ENCODE data around the gene THSD4. TPM values are rescaled to one million over a fixed set of nuclear protein-coding genes. Genes with fewer than 3 reads are reported as not detected.

Gene THSD4
- total and polyA plus RNA-seq, 8 donors: 15.7 to 43.3 (median 19.1) TPM

GRCh38 chr15:71224024-71224423 is 108.8 kb downstream of the THSD4 start:
- H3K27me3 ChIP-seq: no peaks in the 10 kb centered on the region
- ATAC-seq (no peak), DNase-seq (no peak)
- TF ChIP-seq CTCF (IDR thresholded peaks at IDR 0.05): no peak
- no peaks in the 10 kb centered on the region for H3K36me3 ChIP-seq
- no peaks in the 10 kb centered on the region for H3K9me3 ChIP-seq
- intact Hi-C loops (cut with DNase I): no loop called here
- H3K4me1 ChIP-seq: peaks cover 4% of the 10 kb centered on the region in 2 donors
- no peak overlapping the region for H3K27ac ChIP-seq
- H3K4me3 ChIP-seq: no peak overlapping the region

- H3K4me3 ChIP-seq: no peak overlapping the region
- no peaks in the 10 kb centered on the region for H3K27me3 ChIP-seq
- no peak overlapping the region for H3K27ac ChIP-seq
- ATAC-seq (no peak), DNase-seq (no peak)
- no peaks in the 10 kb centered on the region for H3K36me3 ChIP-seq
- intact Hi-C loops (cut with DNase I): no loop called here
- no peak for TF ChIP-seq CTCF (IDR thresholded peaks at IDR 0.05)
- H3K9me3 ChIP-seq: no peaks in the 10 kb centered on the region
- H3K4me1 ChIP-seq: no peaks in the 10 kb centered on the region
Observed at GRCh38 chr15:71225851-71226250, 110.6 kb downstream of the THSD4 start.

GRCh38 chr15:71226536-71227455 is 111.5 kb downstream of the THSD4 start:
- Histone ChIP-seq H3K27me3 (no peaks in the 10 kb centered on the region), H3K4me1 (no peaks in the 10 kb centered on the region), H3K4me3 (no peak overlapping the region), H3K27ac (no peak overlapping the region), H3K9me3 (no peaks in the 10 kb centered on the region), H3K36me3 (no peaks in the 10 kb centered on the region)
- ATAC-seq (peak; percentile 22), DNase-seq (no peak)
- intact Hi-C loops (cut with DNase I): no loop called here
- no peak for TF ChIP-seq CTCF (IDR thresholded peaks at IDR 0.05)

GRCh38 chr15:71228403-71228802 is 113.1 kb downstream of the THSD4 start:
- H3K27me3 ChIP-seq: no peaks in the 10 kb centered on the region
- H3K4me3 ChIP-seq: no peak overlapping the region
- H3K4me1 ChIP-seq: no peaks in the 10 kb centered on the region
- intact Hi-C loops (cut with DNase I): no loop called here
- no peak for DNase-seq
- no peak for ATAC-seq
- no peaks in the 10 kb centered on the region for H3K36me3 ChIP-seq
- TF ChIP-seq CTCF (IDR thresholded peaks at IDR 0.05): no peak
- H3K9me3 ChIP-seq: no peaks in the 10 kb centered on the region
- no peak overlapping the region for H3K27ac ChIP-seq

- no peaks in the 10 kb centered on the region for H3K36me3 ChIP-seq
- H3K27me3 ChIP-seq: no peaks in the 10 kb centered on the region
- no peaks in the 10 kb centered on the region for H3K9me3 ChIP-seq
- ATAC-seq (no peak), DNase-seq (no peak)
- H3K4me1 ChIP-seq: no peaks in the 10 kb centered on the region
- H3K27ac ChIP-seq: no peak overlapping the region
- no peak for TF ChIP-seq CTCF (IDR thresholded peaks at IDR 0.05)
- intact Hi-C loops (cut with DNase I): no loop called here
- no peak overlapping the region for H3K4me3 ChIP-seq
Observed at GRCh38 chr15:71230303-71230702, 115.0 kb downstream of the THSD4 start.
